GM19043 (cell line): Measurements from ENCODE around the gene ATG16L2.
"Not testable (repeated sequence)": the region's sequence is repeated elsewhere in the genome, so short reads cannot be mapped to it uniquely, and the experiment has no call there.

ENCODE experiments used
- ATAC-seq: cut with Tn5 transposase; IDR thresholded peaks from one replicate; pipeline ENCODE4 v1.9.1; 2021; ENCODE audit warnings: low read depth; ENCODE audit not compliant: unreplicated experiment

Gene ATG16L2

GRCh38 chr11:72799441-72799840 lies 14.8 kb upstream of the ATG16L2 start:
- no peak for ATAC-seq

GRCh38 chr11:72802822-72803221 lies 11.4 kb upstream of the ATG16L2 start:
- ATAC-seq, result no peak

GRCh38 chr11:72805216-72805615 lies 9.0 kb upstream of the ATG16L2 start:
- no peak for ATAC-seq

DNA sequence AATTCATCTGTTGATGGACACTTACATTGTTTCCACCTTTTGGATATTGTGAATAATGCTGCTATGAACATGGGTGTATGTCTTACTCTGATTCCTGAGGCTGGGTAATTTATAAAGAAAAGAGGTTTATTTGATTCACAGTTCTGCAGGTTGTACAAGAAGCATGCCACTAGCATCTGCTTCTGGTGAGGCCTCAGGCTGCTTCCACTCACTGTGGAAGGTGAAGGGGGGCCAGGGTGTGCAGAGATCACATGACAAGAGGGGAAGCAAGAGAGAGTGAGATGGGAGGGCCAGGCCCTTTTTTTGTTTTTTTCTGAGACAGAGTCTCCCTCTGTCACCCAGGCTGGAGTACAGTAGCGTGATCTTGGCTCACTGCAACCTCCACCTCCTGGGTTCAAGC lies 7.8 kb upstream of the ATG16L2 start:
- not testable (repeated sequence) for ATAC-seq

DNA sequence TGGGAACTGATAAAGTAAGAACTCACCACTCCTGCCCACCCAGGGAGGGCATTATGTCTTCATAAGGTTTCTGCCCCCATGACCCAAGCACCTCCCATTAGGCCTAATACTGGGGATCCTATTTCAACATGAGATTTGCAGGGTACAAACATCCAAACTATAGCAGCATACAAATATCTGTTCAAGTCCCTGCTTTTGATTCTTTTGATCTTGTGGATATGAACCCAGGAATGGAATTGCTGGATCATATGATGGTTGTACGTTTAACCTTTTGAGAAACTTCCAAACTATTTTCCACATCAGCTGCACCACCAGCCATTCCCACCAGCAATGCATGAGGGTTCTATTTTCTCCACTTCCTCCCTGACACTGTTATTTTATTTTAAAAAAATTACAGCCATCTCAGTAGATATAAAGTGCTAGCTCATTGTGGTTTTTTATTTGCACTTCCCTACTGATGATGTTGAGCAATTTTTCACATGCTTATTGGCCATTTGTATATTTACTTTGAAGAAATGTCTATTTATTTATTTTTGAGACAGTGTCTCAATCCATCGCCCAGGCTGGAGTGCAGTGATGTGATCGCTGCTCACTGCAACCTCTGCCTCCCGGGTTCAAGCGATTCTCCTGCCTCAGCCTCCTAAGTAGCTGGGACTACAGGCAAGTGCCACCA lies 7.1 kb upstream of the ATG16L2 start:
- ATAC-seq, result no peak

- no peak for ATAC-seq
Measured at GRCh38 chr11:72807792-72808191, 6.4 kb upstream of the ATG16L2 start.

GRCh38 chr11:72808331-72808798 lies 5.8 kb upstream of the ATG16L2 start:
- no peak for ATAC-seq

DNA sequence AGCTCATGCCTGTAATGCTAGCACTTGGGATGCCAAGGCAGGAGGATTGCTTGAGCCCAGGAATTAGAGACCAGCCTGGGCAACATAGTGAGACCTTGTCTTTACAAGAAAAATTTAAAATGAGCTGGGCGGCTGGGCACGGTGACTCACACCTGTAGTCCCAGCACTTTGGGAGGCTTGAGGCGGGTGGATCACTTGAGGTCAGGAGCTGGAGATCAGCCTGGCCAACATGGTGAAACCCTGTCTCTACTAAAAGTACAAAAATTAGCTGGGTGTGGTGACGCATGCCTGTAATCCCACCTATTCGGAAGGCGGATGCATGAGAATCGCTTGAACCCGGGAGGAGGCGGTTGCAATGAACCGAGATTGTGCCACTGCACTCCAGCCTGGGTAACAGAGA lies 2.5 kb upstream of the ATG16L2 start:
- ATAC-seq, result not testable (repeated sequence)

- ATAC-seq, result no peak
Measured at GRCh38 chr11:72812604-72812966, 1.6 kb upstream of the ATG16L2 start.

GRCh38 chr11:72812967-72813739 lies 1.1 kb upstream of the ATG16L2 start:
- ATAC-seq, result no peak

DNA sequence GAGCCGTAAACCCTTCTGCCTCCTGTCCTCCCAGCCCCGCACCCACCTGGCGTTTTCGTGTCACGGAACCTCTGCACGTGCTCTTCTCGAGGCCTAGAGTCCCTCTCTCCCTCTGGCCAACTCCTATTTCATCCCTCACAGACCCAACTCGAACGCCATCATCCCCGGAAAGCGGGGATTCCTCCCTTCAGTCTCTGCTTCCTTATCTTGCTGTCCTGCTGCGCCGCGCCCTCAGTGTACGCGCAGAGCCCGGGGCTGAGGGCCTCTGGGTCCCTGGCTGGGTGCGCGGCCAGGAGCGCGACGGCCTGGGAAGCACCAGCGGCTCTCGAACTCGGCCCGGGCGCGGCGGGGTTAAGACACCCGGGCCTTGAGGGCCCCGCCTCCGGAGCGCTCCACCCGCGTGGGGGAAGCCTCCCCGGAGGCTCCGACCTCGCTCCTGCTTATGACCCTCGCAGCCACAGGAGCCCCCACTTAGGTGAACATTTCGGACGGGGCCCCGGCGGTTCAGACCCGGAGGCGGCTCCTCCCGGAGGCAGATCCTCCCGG lies 398 bp upstream of the ATG16L2 start:
- peak; percentile 40 for ATAC-seq

DNA sequence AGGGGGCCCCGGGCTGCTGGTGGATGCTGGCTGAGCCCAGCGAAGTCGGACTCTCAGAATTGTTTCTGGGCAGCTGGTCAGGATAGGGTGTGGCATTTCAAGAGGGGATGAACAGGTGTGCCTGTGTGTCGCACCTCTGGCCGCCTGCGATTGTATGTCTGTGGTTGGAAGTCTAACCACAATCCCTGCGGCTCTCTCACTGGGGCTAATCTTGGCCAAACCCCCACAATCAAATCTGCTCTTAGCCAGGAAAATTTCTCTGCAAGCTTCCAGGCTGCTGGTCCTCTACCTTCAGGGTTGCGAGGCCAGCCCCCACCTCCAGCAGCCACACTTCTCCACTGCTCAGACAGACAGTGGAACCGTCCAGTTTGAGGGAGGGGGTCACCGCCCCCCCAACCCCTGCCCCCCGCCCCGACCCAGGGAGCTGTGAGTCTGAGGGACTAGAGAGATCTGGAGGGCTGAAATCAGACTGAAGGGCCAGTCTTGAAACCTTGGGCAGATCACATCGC lies 953 bp downstream of the ATG16L2 start:
- ATAC-seq, result no peak

GRCh38 chr11:72816404-72816990 lies 2.3 kb downstream of the ATG16L2 start:
- ATAC-seq, result no peak

GRCh38 chr11:72817966-72818365 lies 3.8 kb downstream of the ATG16L2 start:
- ATAC-seq, result no peak

DNA sequence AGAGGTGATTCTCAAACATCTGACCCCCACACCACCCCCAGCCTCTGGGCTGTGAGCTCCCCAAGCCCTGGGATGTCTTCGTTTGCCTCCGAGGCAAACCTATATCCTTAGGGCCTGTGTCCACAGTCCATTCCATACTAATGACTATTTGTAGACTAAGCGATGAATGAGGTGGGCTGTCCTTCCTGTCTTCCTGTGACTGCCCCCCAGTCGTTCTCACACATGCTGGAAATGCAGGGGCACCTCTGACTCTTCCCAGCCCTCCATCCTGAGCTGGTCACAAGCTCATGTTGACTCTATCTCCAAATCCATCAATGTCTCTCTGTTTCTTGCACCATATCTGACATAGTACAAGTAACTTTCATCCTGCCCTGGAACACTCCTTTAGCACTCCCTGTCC lies 4.8 kb downstream of the ATG16L2 start:
- no peak for ATAC-seq

DNA sequence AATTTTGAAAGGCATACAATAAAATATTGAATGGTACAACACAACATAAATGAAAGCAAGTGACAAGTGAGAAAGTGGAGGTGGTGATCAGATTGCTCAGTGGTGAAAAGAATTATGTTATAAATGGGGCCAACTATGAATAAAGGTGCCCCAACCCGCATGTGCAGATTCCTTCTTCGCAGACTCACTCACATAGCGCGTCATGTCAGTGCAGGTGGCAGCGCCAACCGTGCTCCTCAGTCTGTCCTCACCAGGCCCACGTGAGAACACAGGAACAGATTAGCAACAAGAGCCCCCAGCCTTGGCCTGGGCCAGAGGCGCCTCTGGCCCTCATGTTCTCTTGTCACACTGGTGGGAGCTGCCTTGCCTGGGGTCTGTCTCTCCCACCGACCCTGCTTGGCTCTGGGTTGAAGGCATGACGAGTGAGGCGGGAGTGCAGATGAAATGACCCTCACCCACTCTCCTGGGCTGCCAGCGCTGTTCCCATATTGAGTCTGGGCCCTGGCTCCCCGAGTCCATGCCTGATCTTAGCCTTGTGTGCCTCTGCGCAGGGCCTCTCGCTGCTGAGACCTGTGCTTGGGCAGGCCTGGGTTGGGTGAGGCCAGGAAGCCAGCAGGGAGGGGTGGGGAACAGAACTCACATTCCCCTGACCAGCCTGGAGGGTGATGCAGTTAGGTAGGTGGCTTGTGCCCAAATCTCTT lies 6.4 kb downstream of the ATG16L2 start:
- no peak for ATAC-seq

DNA sequence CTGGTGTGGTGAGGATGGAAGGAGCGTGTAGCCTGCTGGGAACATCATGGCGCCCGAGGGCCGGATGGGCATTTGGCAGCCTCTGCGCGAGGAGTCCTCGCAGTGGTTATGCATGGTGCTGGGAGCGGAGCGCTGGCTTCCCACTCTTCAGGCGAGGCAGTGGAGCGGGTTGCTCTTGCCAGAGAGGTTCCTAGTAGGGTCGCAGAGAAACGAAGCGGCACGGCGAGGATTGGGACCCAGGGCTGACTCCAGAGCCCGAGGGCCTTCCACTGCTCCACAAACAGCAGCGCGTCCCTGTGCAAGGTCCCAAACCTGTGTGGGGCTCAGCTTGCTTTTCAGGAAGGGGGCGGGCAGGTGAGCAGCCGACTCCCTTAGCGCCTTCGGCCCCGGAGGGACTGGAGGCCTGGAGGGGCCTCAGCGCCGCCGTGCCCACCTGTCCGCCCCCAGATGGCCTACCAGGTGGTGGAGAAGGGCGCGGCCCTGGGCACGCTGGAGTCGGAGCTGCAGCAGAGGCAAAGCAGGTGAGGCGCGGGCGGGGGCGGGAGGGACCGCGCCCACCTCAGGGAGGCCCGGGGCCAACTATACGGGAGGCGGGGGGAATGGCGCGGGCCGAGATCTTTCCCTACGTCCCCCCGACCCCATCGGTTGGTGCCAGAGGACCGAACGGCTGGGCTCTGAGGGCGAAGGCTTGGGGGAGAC lies 7.2 kb downstream of the ATG16L2 start:
- no peak for ATAC-seq

DNA sequence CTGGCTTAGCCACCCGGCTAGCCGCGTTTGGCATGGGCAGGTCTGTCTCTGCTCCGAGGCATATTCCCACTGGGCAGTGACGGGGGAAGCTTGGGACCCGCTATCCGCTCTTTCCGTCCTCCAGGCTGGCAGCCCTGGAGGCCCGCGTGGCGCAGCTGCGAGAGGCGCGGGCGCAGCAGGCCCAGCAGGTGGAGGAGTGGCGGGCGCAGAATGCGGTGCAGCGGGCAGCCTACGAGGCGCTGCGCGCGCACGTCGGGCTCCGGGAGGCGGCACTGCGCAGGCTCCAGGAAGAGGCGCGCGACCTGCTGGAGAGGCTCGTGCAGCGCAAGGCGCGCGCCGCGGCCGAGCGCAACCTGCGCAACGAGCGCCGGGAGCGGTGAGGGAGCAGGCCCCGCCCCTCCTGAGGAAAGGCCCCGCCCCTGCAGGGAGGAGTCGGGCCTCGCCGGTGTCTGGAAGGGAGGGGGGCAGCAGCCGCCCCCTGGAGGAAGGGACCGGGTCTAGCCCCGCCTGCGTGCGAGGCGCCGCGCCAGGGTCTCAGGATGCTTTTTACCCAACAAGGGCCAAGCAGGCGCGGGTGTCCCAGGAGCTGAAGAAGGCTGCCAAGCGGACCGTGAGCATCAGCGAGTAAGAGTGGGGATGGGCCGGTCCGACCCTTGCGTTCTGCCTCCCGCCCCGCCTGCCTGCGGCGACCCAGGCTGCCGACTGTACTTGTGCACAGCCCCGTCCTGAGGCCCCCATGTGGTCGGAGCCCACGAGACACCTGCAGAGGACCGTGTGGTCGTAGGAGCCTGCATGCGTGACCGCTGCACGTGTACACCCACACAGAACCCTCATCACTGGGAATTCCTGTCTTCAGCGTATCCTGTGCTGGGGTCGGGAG lies 7.9 kb downstream of the ATG16L2 start:
- ATAC-seq, result peak; percentile 58
